PC-9 (cell line): ENCODE measurements around the gene SIK3. TPM values are rescaled to one million over a fixed set of nuclear protein-coding genes. Genes with fewer than 3 reads are reported as not detected.

Experiments
- BruUV-seq: library from RNA; stranded (reverse); fragments of 400-500 nt; replicated peaks from 2 replicates; lab custom pipeline; 2021; lab: Mats Ljungman, UMichigan
- CTCF ChIA-PET: fragments of 300-600 bp; sonication (Branson Sonifier 250); formaldehyde crosslinking; loops from one replicate; lab custom pipeline; 2022; ENCODE audit warnings: antibody characterized with exemption; lab: Charles Lee
- POLR2A ChIA-PET: fragments of 300-600 bp; sonication (Branson Sonifier 250); formaldehyde crosslinking; loops from one replicate; lab custom pipeline; 2022; ENCODE audit warnings: antibody characterized with exemption; ENCODE audit not compliant: unreplicated experiment; lab: Charles Lee
- DNase-seq, 2 experiments: peaks; one replicate each; pipeline versions ENCODE4 v3.0.0 to v3.0.0-alpha.2; 2015 to 2022; ENCODE audit warnings: mixed read lengths in 1 of 2
- H2AFZ ChIP-seq: fragments of 200-600 bp; sonication (generic); 2 replicates; pipeline ENCODE4 v1.8.1; 2017; ENCODE audit warnings: antibody characterized with exemption
- H3F3A ChIP-seq: fragments of 200-600 bp; sonication (generic); 2 replicates; pipeline ENCODE4 v1.8.1; 2017; ENCODE audit warnings: antibody characterized with exemption, mild to moderate bottlenecking, low read depth; ENCODE audit not compliant: insufficient read depth
- H3K27ac ChIP-seq: fragments of 200-600 bp; sonication (generic); 2 replicates; pipeline ENCODE4 v1.6.1; 2016; ENCODE audit warnings: mixed run types
- H3K27me3 ChIP-seq: fragments of 200-600 bp; sonication (generic); 2 replicates; pipeline ENCODE4 v1.6.1; 2016; ENCODE audit warnings: low read depth, mixed run types; ENCODE audit not compliant: insufficient read depth
- H3K36me3 ChIP-seq: fragments of 200-600 bp; sonication (generic); 2 replicates; pipeline ENCODE4 v1.6.1; 2016; ENCODE audit warnings: low read depth, mixed run types
- H3K4me1 ChIP-seq: fragments of 200-600 bp; sonication (generic); replicated peaks from 2 replicates; pipeline ENCODE4 v1.6.1; 2016; ENCODE audit warnings: mixed run types; ENCODE audit not compliant: insufficient read depth
- H3K4me2 ChIP-seq: fragments of 200-600 bp; sonication (generic); 2 replicates; pipeline ENCODE4 v1.6.1; 2017; ENCODE audit warnings: mixed run types
- H3K4me3 ChIP-seq: fragments of 200-600 bp; sonication (generic); 2 replicates; pipeline ENCODE4 v1.6.1; 2016; ENCODE audit warnings: mixed run types
- H3K79me2 ChIP-seq: fragments of 200-600 bp; sonication (generic); 2 replicates; pipeline ENCODE4 v1.6.1; 2017; ENCODE audit warnings: low read depth, mixed run types
- H3K9me2 ChIP-seq: fragments of 200-600 bp; sonication (generic); 2 replicates; pipeline ENCODE4 v1.8.1; 2017; ENCODE audit warnings: mild to moderate bottlenecking; ENCODE audit not compliant: insufficient read depth
- H3K9me3 ChIP-seq: fragments of 200-600 bp; sonication (generic); 2 replicates; pipeline ENCODE4 v1.8.1; 2016; ENCODE audit warnings: low read depth; ENCODE audit not compliant: insufficient read depth
- H4K20me1 ChIP-seq: fragments of 200-600 bp; sonication (generic); 2 replicates; pipeline ENCODE4 v1.8.1; 2017; ENCODE audit not compliant: insufficient read depth
- EZH2 ChIP-seq: fragments of 200-600 bp; sonication (generic); IDR thresholded peaks from 2 replicates; pipeline ENCODE4 v1.8.0; 2017; ENCODE audit warnings: antibody characterized with exemption, low read depth
- intact Hi-C: fragments of 100-400 bp; cut with micrococcal nuclease; formaldehyde crosslinking; loops from one replicate; pipeline ENCODE4 v1.10.0; 2022; ENCODE audit not compliant: unreplicated experiment
- total RNA-seq: library from RNA; stranded (reverse); gene quantifications from 2 replicates; pipeline ENCODE4 v1.2.3, GENCODE V29; 2021
- TF ChIP-seq, protein P1 (sequence below): fragments of 200-600 bp; sonication (generic); conservative IDR thresholded peaks from 2 replicates; pipeline ENCODE4 v1.6.1; 2017; ENCODE audit warnings: mixed run types, antibody characterized with exemption, mild to moderate bottlenecking, moderate library complexity

SIK3 gene
- total RNA-seq, 1 experiment from 2014 or later: 30.2 TPM

DNA sequence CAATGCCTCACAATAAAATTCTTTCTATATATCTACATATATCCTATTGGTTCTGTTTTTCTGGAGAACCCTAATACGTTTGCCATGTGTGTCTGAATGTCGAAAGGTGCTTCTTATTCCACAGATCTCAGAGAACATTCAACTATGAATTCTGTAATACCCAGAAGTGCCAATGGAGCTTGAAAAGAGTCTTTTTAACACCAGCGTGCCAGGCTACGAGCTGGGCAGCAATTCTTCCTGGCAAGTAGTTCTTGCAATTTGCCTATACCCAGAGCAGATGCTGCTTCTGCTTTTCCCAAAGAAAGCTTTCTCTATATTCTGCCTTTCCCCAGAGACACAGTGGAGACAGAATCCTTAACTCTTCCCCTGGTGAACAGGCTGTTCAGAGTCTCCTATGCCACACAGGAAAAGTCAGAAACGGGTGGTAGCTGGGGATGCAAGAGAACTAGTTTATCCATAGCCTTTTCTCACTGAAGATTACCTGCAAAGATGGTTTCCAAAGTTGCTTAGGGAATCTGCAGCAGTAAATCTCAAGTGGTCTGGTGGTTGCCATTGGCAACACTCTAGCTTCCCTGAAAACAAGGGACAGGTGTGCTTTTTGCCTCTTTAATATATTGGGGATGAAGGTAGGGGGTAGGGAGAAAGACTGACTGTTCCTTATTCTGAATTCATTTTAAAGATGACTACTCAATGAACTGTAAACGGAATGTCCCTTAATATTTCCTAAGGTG lies 29.1 kb upstream of the SIK3 start:
- POLR2A ChIA-PET: no interaction called here
- Histone ChIP-seq H3K36me3 (no peaks in the 10 kb centered on the region), H3K9me2 (no peaks in the 10 kb centered on the region), H3K27ac (no peak overlapping the region), H3F3A (no peaks in the 10 kb centered on the region), H4K20me1 (no peaks in the 10 kb centered on the region), H3K4me2 (no peak overlapping the region), H3K4me1 (no peaks in the 10 kb centered on the region), H3K9me3 (no peaks in the 10 kb centered on the region), H3K4me3 (no peak overlapping the region), H2AFZ (no peak overlapping the region), H3K79me2 (no peaks in the 10 kb centered on the region), H3K27me3 (no peaks in the 10 kb centered on the region)
- intact Hi-C loops: loop anchor here (2.0 kb wide), 1 partner anchor 15 kb away; no protein-coding TSS in a partner anchor
- DNase-seq: no peak
- CTCF ChIA-PET: no interaction called here
- no TSS peak for BruUV-seq
- no peak for TF ChIP-seq EZH2
- TF ChIP-seq, protein P1, sequence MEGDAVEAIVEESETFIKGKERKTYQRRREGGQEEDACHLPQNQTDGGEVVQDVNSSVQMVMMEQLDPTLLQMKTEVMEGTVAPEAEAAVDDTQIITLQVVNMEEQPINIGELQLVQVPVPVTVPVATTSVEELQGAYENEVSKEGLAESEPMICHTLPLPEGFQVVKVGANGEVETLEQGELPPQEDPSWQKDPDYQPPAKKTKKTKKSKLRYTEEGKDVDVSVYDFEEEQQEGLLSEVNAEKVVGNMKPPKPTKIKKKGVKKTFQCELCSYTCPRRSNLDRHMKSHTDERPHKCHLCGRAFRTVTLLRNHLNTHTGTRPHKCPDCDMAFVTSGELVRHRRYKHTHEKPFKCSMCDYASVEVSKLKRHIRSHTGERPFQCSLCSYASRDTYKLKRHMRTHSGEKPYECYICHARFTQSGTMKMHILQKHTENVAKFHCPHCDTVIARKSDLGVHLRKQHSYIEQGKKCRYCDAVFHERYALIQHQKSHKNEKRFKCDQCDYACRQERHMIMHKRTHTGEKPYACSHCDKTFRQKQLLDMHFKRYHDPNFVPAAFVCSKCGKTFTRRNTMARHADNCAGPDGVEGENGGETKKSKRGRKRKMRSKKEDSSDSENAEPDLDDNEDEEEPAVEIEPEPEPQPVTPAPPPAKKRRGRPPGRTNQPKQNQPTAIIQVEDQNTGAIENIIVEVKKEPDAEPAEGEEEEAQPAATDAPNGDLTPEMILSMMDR: no peak

DNA sequence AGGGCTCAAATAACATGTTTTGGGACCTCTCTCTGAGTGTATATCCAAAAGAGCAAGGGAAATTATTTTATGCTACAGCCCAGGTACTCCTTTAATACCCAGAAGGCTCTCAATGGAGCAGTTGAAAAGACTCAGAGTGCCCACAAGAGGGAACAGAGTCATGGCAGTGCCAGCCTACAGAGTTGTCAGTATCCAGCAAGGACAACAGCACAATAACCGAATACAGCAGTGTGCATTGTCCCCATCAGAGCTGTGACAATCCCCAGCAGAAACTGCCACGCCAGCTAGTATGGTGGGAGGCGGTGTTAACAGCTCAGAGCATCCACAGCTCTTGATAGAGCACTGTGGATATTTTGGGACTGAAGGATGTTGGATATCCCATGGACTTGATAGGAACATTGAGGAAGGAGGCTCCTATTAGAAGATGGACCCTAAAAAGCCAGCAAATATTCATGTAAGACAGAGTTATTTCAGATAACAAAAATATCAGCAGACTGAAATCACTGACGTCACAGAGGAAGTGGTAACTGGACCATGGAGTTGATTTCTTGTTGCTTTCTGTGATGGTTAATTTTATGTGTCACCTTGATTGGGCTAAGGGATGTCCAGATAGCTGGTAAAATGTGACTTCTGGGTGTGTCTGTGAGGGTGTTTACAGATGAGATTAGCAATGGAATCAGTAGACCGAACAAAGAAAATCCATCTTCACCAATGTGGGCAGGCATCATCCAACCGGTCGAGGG lies 28.2 kb upstream of the SIK3 start:
- H3K9me3 ChIP-seq: no peaks in the 10 kb centered on the region
- no TSS peak for BruUV-seq
- H3K9me2 ChIP-seq: no peaks in the 10 kb centered on the region
- ChIA-PET CTCF (no interaction called here), POLR2A (interaction anchor here (0.6 kb wide), 1 partner anchor 339 kb away, joined by 5 read pairs; no protein-coding TSS in a partner anchor)
- no peak overlapping the region for H3K27ac ChIP-seq
- H3K27me3 ChIP-seq: no peaks in the 10 kb centered on the region
- H3K4me3 ChIP-seq: no peak overlapping the region
- no peak overlapping the region for H2AFZ ChIP-seq
- no peaks in the 10 kb centered on the region for H3F3A ChIP-seq
- DNase-seq: no peak
- no peaks in the 10 kb centered on the region for H4K20me1 ChIP-seq
- no peaks in the 10 kb centered on the region for H3K79me2 ChIP-seq
- no peak overlapping the region for H3K4me2 ChIP-seq
- H3K36me3 ChIP-seq: no peaks in the 10 kb centered on the region
- H3K4me1 ChIP-seq: no peaks in the 10 kb centered on the region
- intact Hi-C loops: loop anchor here (2.0 kb wide), 1 partner anchor 16 kb away; no protein-coding TSS in a partner anchor
- TF ChIP-seq, protein P1: no peak
- no peak for TF ChIP-seq EZH2

DNA sequence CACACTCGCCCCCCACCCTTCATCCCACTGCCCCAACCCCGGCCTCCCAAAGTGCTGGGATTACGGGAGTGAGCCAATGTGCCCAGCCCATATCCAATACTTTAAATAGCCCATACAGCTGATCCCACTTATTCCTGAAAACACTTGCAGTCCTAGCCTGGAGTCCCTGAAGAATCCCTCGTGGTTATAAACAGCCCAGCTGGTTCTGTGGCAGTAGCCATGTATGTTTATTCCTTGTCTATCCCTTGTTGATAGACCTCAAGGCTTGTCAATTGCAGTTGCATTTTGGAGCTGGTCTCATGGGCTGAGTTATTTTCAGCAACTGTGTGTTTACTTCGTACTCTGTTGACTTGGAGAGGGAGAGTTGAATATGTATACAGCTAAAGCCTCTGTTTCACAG lies 24.3 kb upstream of the SIK3 start:
- Histone ChIP-seq H3F3A (no peaks in the 10 kb centered on the region), H3K4me3 (no peak overlapping the region), H3K9me3 (no peaks in the 10 kb centered on the region), H3K9me2 (no peaks in the 10 kb centered on the region), H3K4me2 (no peak overlapping the region), H3K27me3 (no peaks in the 10 kb centered on the region), H3K36me3 (no peaks in the 10 kb centered on the region), H3K27ac (no peak overlapping the region), H4K20me1 (no peaks in the 10 kb centered on the region), H2AFZ (no peak overlapping the region), H3K79me2 (no peaks in the 10 kb centered on the region), H3K4me1 (no peaks in the 10 kb centered on the region)
- no peak for DNase-seq
- intact Hi-C loops: no loop called here
- CTCF ChIA-PET: no interaction called here
- POLR2A ChIA-PET: no interaction called here
- BruUV-seq: no TSS peak
- TF ChIP-seq, protein P1: no peak
- TF ChIP-seq EZH2: no peak
